ENCODE results near the gene COPS3.

The COPS3 gene

GRCh38 chr17:17280613-17281549 is at the start of gene COPS3:
TSS of gene COPS3 (minus strand) at chr17:17281246. CDS start at chr17:17281186, 60 bp downstream.
- DNase-seq: peak; percentile 95

GRCh38 chr17:17328251-17328650 is 47.2 kb upstream of the COPS3 start:
- no peak for DNase-seq

GRCh38 chr17:17326275-17326875 is 45.3 kb upstream of the COPS3 start:
- no peak for DNase-seq

GRCh38 chr17:17325816-17326215 is 44.8 kb upstream of the COPS3 start:
- no peak for DNase-seq

GRCh38 chr17:17325228-17325627 is 44.2 kb upstream of the COPS3 start:
- no peak for DNase-seq

GRCh38 chr17:17324616-17325015 is 43.6 kb upstream of the COPS3 start:
- DNase-seq: no peak

GRCh38 chr17:17322516-17323510 is 41.8 kb upstream of the COPS3 start:
- no peak for DNase-seq

- no peak for DNase-seq
Observed at GRCh38 chr17:17321356-17322025, 40.4 kb upstream of the COPS3 start.

GRCh38 chr17:17320911-17321220 is 39.8 kb upstream of the COPS3 start:
- DNase-seq: no peak

- DNase-seq: no peak
Observed at GRCh38 chr17:17320188-17320910, 39.3 kb upstream of the COPS3 start.

- peak; percentile 49 for DNase-seq
Observed at GRCh38 chr17:17315142-17315821, 34.2 kb upstream of the COPS3 start.

- DNase-seq: no peak
Observed at GRCh38 chr17:17314501-17315071, 33.5 kb upstream of the COPS3 start.

GRCh38 chr17:17313350-17313991 is 32.4 kb upstream of the COPS3 start:
- peak; percentile 69 for DNase-seq

GRCh38 chr17:17309356-17309755 is 28.3 kb upstream of the COPS3 start:
- no peak for DNase-seq

GRCh38 chr17:17305281-17305801 is 24.3 kb upstream of the COPS3 start:
- DNase-seq: peak; percentile 62

- no peak for DNase-seq
Observed at GRCh38 chr17:17304521-17304985, 23.5 kb upstream of the COPS3 start.

GRCh38 chr17:17303847-17304490 is 22.9 kb upstream of the COPS3 start:
- DNase-seq: no peak

GRCh38 chr17:17303010-17303846 is 22.2 kb upstream of the COPS3 start, which contains the start of gene NT5M:
TSS of gene NT5M (plus strand) at chr17:17303373. CDS start at chr17:17303551, 178 bp downstream.
- peak; percentile 83 for DNase-seq

Measured in NCI-H510A treated with DMSO at 0.1 percent for 48 hours (cell line).